OCI-LY3 (cell line): ENCODE measurements around the gene DMAC2L.

Source experiments
- H2AFZ ChIP-seq: fragments of 200-600, 300-600 bp; shearing (Covaris generic); 2 replicates; pipeline ENCODE4 v1.6.0; 2014; ENCODE audit warnings: antibody characterized with exemption, low read depth, low read length
- H3K27ac ChIP-seq: fragments of 200-600, 300-600 bp; sonication (generic); 2 replicates; pipeline ENCODE4 v1.5.1; 2014; ENCODE audit warnings: mild to moderate bottlenecking, low read length, moderate library complexity, mixed read lengths
- H3K27me3 ChIP-seq: fragments of 200-600, 300-600 bp; sonication (generic); 2 replicates; pipeline ENCODE4 v1.6.1; 2014; ENCODE audit warnings: low read depth, low read length, mixed read lengths
- H3K36me3 ChIP-seq: fragments of 200-600, 300-600 bp; sonication (generic); replicated peaks from 2 replicates; pipeline ENCODE3; 2014; ENCODE audit warnings: low read depth, low read length, mixed read lengths
- H3K4me1 ChIP-seq: fragments of 300-600, 200-600 bp; sonication (generic); 2 replicates; pipeline ENCODE4 v1.6.1; 2014; ENCODE audit warnings: low read length, mixed read lengths
- H3K4me2 ChIP-seq: fragments of 200-600, 300-600 bp; sonication (generic); 2 replicates; pipeline ENCODE4 v1.6.1; 2014; ENCODE audit warnings: low read length, mixed read lengths
- H3K4me3 ChIP-seq: fragments of 300-600, 200-600 bp; sonication (generic); 2 replicates; pipeline ENCODE4 v1.5.1; 2014; ENCODE audit warnings: antibody characterized with exemption, mild to moderate bottlenecking, low read length, moderate library complexity
- H3K79me2 ChIP-seq: fragments of 300-600, 200-600 bp; shearing (Covaris generic); 2 replicates; pipeline ENCODE4 v1.6.1; 2014; ENCODE audit warnings: mild to moderate bottlenecking, low read length, mixed read lengths
- H3K9ac ChIP-seq: fragments of 300-600, 200-600 bp; shearing (Covaris generic); 2 replicates; pipeline ENCODE4 v1.6.0; 2014; ENCODE audit warnings: mild to moderate bottlenecking, low read length, moderate library complexity
- H3K9me3 ChIP-seq: fragments of 200-600, 300-600 bp; shearing (Covaris generic); 2 replicates; pipeline ENCODE4 v1.6.1; 2014; ENCODE audit warnings: low read length, mixed read lengths; ENCODE audit not compliant: insufficient read depth
- H4K20me1 ChIP-seq: fragments of 200-600, 300-600 bp; sonication (generic); 2 replicates; pipeline ENCODE4 v1.6.1; 2016; ENCODE audit warnings: low read length, mixed read lengths; ENCODE audit not compliant: insufficient read depth
- EZH2phosphoT487 ChIP-seq: fragments of 200-600 bp; shearing (Covaris generic); IDR thresholded peaks from 2 replicates; pipeline ENCODE4 v1.6.1; 2018; ENCODE audit warnings: antibody characterized with exemption, mixed run types, low read depth
- TF ChIP-seq, protein P1 (sequence below): fragments of 200-600, 300-600 bp; sonication (generic); IDR thresholded peaks from 2 replicates; pipeline ENCODE4 v1.5.1; 2014; ENCODE audit warnings: antibody characterized with exemption, low read length, low read depth

The DMAC2L gene

DNA sequence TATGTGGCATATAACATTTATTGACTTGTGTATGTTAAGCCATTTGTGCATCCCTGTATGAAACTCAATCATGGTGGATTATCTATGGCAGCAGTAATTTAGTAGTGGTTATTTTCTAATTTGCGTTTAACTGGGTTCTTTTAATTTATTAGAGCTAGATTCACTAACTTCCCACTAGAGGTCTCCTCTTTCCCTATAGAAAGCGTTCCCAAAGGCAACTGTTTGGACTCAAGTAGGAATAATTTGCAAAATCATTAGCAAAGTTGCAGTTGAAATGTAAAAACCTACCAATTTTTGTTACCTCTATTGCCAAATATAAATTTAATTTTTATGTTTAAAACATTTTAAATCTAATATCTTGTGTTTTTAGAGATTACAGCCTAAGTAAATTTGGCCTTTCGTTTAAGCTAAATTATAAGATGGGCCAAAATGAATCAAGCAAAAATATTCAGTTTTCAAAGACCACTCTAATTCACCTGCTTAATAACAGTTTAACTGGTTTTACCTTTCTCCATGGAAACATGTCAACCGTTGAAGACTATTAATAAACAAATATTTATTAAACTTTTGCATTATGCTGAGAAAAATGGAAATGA, 6.0 kb downstream of the DMAC2L start:
- H3K27ac ChIP-seq, result no peak overlapping the region
- TF ChIP-seq EZH2phosphoT487, result no peak
- TF ChIP-seq, protein P1, sequence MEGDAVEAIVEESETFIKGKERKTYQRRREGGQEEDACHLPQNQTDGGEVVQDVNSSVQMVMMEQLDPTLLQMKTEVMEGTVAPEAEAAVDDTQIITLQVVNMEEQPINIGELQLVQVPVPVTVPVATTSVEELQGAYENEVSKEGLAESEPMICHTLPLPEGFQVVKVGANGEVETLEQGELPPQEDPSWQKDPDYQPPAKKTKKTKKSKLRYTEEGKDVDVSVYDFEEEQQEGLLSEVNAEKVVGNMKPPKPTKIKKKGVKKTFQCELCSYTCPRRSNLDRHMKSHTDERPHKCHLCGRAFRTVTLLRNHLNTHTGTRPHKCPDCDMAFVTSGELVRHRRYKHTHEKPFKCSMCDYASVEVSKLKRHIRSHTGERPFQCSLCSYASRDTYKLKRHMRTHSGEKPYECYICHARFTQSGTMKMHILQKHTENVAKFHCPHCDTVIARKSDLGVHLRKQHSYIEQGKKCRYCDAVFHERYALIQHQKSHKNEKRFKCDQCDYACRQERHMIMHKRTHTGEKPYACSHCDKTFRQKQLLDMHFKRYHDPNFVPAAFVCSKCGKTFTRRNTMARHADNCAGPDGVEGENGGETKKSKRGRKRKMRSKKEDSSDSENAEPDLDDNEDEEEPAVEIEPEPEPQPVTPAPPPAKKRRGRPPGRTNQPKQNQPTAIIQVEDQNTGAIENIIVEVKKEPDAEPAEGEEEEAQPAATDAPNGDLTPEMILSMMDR, result peak; percentile 62
- peaks cover 23% of the 10 kb centered on the region for H3K4me1 ChIP-seq
- no peak overlapping the region for H3K9ac ChIP-seq
- no peak overlapping the region for H2AFZ ChIP-seq
- H3K79me2 ChIP-seq, result peaks cover 6% of the 10 kb centered on the region
- H3K4me3 ChIP-seq, result no peak overlapping the region
- no peak overlapping the region for H3K4me2 ChIP-seq
- H3K36me3 ChIP-seq, result peaks cover 14% of the 10 kb centered on the region
- 0 out of 2 replicates have a peak, but pooled peaks cover 4% of the 10 kb centered on the region for H4K20me1 ChIP-seq
- H3K27me3 ChIP-seq, result no peaks in the 10 kb centered on the region
- H3K9me3 ChIP-seq, result no peaks in the 10 kb centered on the region

DNA sequence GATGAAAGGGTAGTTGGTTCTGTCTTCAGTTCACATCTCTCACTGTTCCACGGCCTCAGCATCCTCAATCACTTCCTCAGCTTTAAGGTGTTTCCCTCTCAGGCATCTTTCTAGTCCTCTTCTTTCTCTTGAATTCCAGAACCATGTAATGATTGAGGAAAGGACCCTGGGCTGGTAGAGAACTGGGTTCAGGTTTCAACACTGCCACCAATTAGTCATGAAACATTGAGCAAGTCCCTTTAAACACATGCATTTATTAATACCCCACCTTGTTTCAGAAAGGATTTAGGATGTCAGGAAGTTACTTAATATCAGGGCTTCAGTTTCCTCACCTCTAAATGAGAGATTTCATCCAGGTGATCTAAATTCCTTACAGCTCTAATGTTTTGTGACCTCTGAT, 7.2 kb downstream of the DMAC2L start:
- no peak overlapping the region for H2AFZ ChIP-seq
- peaks cover 18% of the 10 kb centered on the region for H3K4me1 ChIP-seq
- H3K4me3 ChIP-seq, result no peak overlapping the region
- no peaks in the 10 kb centered on the region for H3K9me3 ChIP-seq
- H4K20me1 ChIP-seq, result 0 out of 2 replicates have a peak, but pooled peaks cover 4% of the 10 kb centered on the region
- no peaks in the 10 kb centered on the region for H3K27me3 ChIP-seq
- H3K79me2 ChIP-seq, result no peaks in the 10 kb centered on the region
- TF ChIP-seq EZH2phosphoT487, result no peak
- TF ChIP-seq, protein P1, result no peak
- H3K36me3 ChIP-seq, result peaks cover 9% of the 10 kb centered on the region
- H3K4me2 ChIP-seq, result no peak overlapping the region
- no peak overlapping the region for H3K9ac ChIP-seq
- no peak overlapping the region for H3K27ac ChIP-seq

DNA sequence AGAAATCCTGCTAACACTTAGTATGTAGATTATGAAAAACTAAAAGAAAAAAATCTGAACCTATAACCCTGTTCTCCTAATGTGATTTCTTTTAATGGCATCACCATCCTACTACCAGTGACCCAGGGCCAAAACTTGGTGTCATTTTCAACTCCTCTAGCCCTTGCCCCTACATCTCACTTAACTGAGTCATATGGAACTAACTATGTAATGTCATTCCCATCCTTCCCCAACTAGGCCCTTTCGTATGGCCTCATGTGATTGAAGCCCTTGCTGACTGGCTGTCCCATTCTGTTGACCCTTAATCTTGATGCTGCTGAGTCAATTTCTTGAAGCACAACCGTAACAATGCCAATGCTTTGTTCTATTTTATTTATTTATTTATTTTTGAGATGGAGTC, 7.6 kb downstream of the DMAC2L start:
- H4K20me1 ChIP-seq, result 0 out of 2 replicates have a peak, but pooled peaks cover 4% of the 10 kb centered on the region
- H3K27ac ChIP-seq, result no peak overlapping the region

DNA sequence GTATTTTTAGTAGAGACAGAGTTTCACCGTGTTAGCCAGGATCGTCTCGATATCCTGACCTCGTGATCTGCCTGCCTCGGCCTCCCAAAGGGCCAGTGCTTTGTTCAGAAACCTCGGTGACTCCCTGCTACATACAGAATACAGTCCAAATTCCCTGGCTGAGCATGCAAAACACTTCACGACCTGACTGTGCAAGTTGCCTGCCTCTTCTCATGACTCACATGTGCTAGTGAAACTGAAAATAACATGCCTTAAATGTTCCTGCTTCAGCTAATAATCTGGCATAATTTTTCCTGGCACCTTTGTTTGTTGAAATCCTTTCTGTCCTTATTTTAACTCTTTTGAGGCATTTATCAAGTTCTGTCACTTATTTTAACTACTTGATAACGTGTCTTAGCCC, 8.2 kb downstream of the DMAC2L start:
- Histone ChIP-seq H2AFZ (no peak overlapping the region), H3K27ac (peak overlapping the region; percentile 29; the same call in 1 of the 2 replicates), H3K4me3 (0 out of 2 replicates have a peak overlapping the region, but pooled peaks have one; percentile 10)

More for the DNA sequence above, 7.6 kb downstream of the DMAC2L start:
- no peak overlapping the region for H3K4me3 ChIP-seq
- peaks cover 18% of the 10 kb centered on the region for H3K4me1 ChIP-seq
- H3K9ac ChIP-seq, result no peak overlapping the region
- H3K4me2 ChIP-seq, result no peak overlapping the region
- no peaks in the 10 kb centered on the region for H3K79me2 ChIP-seq
- TF ChIP-seq, protein P1, result no peak
- TF ChIP-seq EZH2phosphoT487, result no peak
- H3K9me3 ChIP-seq, result no peaks in the 10 kb centered on the region
- H3K36me3 ChIP-seq, result peaks cover 7% of the 10 kb centered on the region
- H2AFZ ChIP-seq, result no peak overlapping the region
- H3K27me3 ChIP-seq, result no peaks in the 10 kb centered on the region

More for the DNA sequence above, 8.2 kb downstream of the DMAC2L start:
- Histone ChIP-seq H3K4me2 (peak overlapping the region; percentile 60), H3K79me2 (no peaks in the 10 kb centered on the region), H3K36me3 (peaks cover 7% of the 10 kb centered on the region), H3K4me1 (peaks cover 18% of the 10 kb centered on the region), H3K9ac (peak overlapping the region; percentile 17; the same call in 1 of the 2 replicates), H3K27me3 (no peaks in the 10 kb centered on the region), H3K9me3 (no peaks in the 10 kb centered on the region), H4K20me1 (0 out of 2 replicates have a peak, but pooled peaks cover 4% of the 10 kb centered on the region)
- no peak for TF ChIP-seq EZH2phosphoT487
- TF ChIP-seq, protein P1, result no peak
